Glutamatergic neuron (in vitro differentiated cells): ENCODE data around the gene STAP2. TPM values are rescaled to one million over a fixed set of nuclear protein-coding genes. Genes with fewer than 3 reads are reported as not detected.

Experiments used
- DNase-seq: peaks from one replicate; pipeline ENCODE4 v3.0.0; 2022
- H3K27ac Mint-ChIP-seq: one replicate; pipeline ENCODE4 v1.8.0; 2020; ENCODE audit warnings: mild to moderate bottlenecking, mixed read lengths, inconsistent platforms; ENCODE audit not compliant: unreplicated experiment
- H3K27me3 Mint-ChIP-seq: one replicate; pipeline ENCODE4 v1.8.0; 2020; ENCODE audit warnings: mild to moderate bottlenecking, moderate library complexity, mixed read lengths, inconsistent platforms; ENCODE audit not compliant: unreplicated experiment
- H3K36me3 Mint-ChIP-seq: one replicate; pipeline ENCODE4 v1.8.0; 2020; ENCODE audit warnings: mild to moderate bottlenecking, mixed read lengths, inconsistent platforms; ENCODE audit not compliant: unreplicated experiment
- H3K4me1 Mint-ChIP-seq: one replicate; pipeline ENCODE4 v1.8.0; 2020; ENCODE audit warnings: mild to moderate bottlenecking, low read depth, mixed read lengths, inconsistent platforms; ENCODE audit not compliant: unreplicated experiment
- H3K4me3 Mint-ChIP-seq: one replicate; pipeline ENCODE4 v1.8.0; 2020; ENCODE audit warnings: mild to moderate bottlenecking, mixed read lengths, inconsistent platforms; ENCODE audit not compliant: unreplicated experiment
- H3K9me3 Mint-ChIP-seq: one replicate; pipeline ENCODE4 v1.8.0; 2020; ENCODE audit warnings: mild to moderate bottlenecking, moderate library complexity, mixed read lengths, inconsistent platforms; ENCODE audit not compliant: unreplicated experiment
- CTCF ChIP-seq: fragments of 200-600 bp; sonication (generic); IDR thresholded peaks from one replicate; pipeline ENCODE4 v1.5.0; 2021; ENCODE audit not compliant: partially characterized antibody, unreplicated experiment
- total RNA-seq: library from RNA; stranded (reverse); fragmentation: NEBNext Ultra II Directional; extraction: Animal tissue kit (Norgen Biotek cat#: 25700); gene quantifications from one replicate; pipeline ENCODE4 v1.2.1, GENCODE V29; 2021; ENCODE audit not compliant: unreplicated experiment

Gene STAP2
- total RNA-seq, 1 donor from 2014 or later = 18.1 TPM

- no peak for TF ChIP-seq CTCF
- H3K4me1 Mint-ChIP-seq = peaks cover 3% of the 10 kb centered on the region
- H3K36me3 Mint-ChIP-seq = no peaks in the 10 kb centered on the region
- peak within 1 kb of the TSS; percentile 93 for H3K27ac Mint-ChIP-seq
- DNase-seq = peak; percentile 94
- peak within 1 kb of the TSS; percentile 87 for H3K4me3 Mint-ChIP-seq
- H3K27me3 Mint-ChIP-seq = peaks cover 8% of the 10 kb centered on the region
- H3K9me3 Mint-ChIP-seq = peaks cover 6% of the 10 kb centered on the region
Observed at GRCh38 chr19:4343370-4344307, 5.0 kb upstream of the STAP2 start, which contains the start of gene MPND. Gene MPND, plus strand, starts transcription at chr19:4343562. Its CDS starts 32 bp downstream, at chr19:4343594.

GRCh38 chr19:4342615-4343369 lies 4.2 kb upstream of the STAP2 start:
- Mint-ChIP-seq H3K4me1 (peaks cover 8% of the 10 kb centered on the region), H3K27ac (peak overlapping the region; percentile 93), H3K9me3 (peaks cover 9% of the 10 kb centered on the region), H3K27me3 (peaks cover 13% of the 10 kb centered on the region), H3K4me3 (peak overlapping the region; percentile 87), H3K36me3 (no peaks in the 10 kb centered on the region)
- DNase-seq = peak; percentile 95
- TF ChIP-seq CTCF = no peak

- DNase-seq = no peak
- Mint-ChIP-seq H3K4me3 (peak overlapping the region; percentile 87), H3K27me3 (peaks cover 14% of the 10 kb centered on the region), H3K9me3 (peaks cover 9% of the 10 kb centered on the region), H3K4me1 (peaks cover 9% of the 10 kb centered on the region), H3K27ac (peak overlapping the region; percentile 93), H3K36me3 (no peaks in the 10 kb centered on the region)
- TF ChIP-seq CTCF = peak; percentile 12
Observed at GRCh38 chr19:4342314-4342614, 3.6 kb upstream of the STAP2 start.

GRCh38 chr19:4337906-4338440 lies 654 bp downstream of the STAP2 start:
- H3K27me3 Mint-ChIP-seq = peaks cover 11% of the 10 kb centered on the region
- peak overlapping the region; percentile 85 for H3K4me3 Mint-ChIP-seq
- H3K9me3 Mint-ChIP-seq = peaks cover 13% of the 10 kb centered on the region
- H3K4me1 Mint-ChIP-seq = peaks cover 9% of the 10 kb centered on the region
- H3K36me3 Mint-ChIP-seq = no peaks in the 10 kb centered on the region
- no peak for DNase-seq
- no peak for TF ChIP-seq CTCF
- peak overlapping the region; percentile 94 for H3K27ac Mint-ChIP-seq
